SK-N-SH (cell line): ENCODE data around the gene TCL1B.

ENCODE experiments used
- FOXM1 ChIP-seq: IDR thresholded peaks from 2 replicates; pipeline ENCODE4 v1.4.0; 2012; ENCODE audit warnings: low read depth, mild to moderate bottlenecking
- MEF2A ChIP-seq: IDR thresholded peaks from 2 replicates; pipeline ENCODE4 v1.4.0; 2012; ENCODE audit warnings: low read depth, borderline replicate concordance
- POLR2AphosphoS5 ChIP-seq: IDR thresholded peaks from 2 replicates; pipeline ENCODE4 v1.6.1; 2012; ENCODE audit warnings: low read depth, low read length
- RAD21 ChIP-seq: IDR thresholded peaks from 2 replicates; pipeline ENCODE4 v1.6.1; 2012; ENCODE audit warnings: mild to moderate bottlenecking, low read length
- RFX5 ChIP-seq: IDR thresholded peaks from 2 replicates; pipeline ENCODE4 v1.6.1; 2012; ENCODE audit warnings: mild to moderate bottlenecking, improper control_type of control experiment, low read length
- SIN3A ChIP-seq: IDR thresholded peaks from 2 replicates; pipeline ENCODE4 v1.6.1; 2012; ENCODE audit warnings: low read depth, mild to moderate bottlenecking, low read length, moderate library complexity, borderline replicate concordance
- SMC3 ChIP-seq: IDR thresholded peaks from 2 replicates; pipeline ENCODE4 v1.6.1; 2012; ENCODE audit warnings: low read depth, low read length, improper control_type of control experiment
- TAF1 ChIP-seq: IDR thresholded peaks from 2 replicates; pipeline ENCODE4 v1.6.1; 2012; ENCODE audit warnings: low read depth, mild to moderate bottlenecking, low read length, moderate library complexity, borderline replicate concordance
- TEAD4 ChIP-seq: IDR thresholded peaks from 2 replicates; pipeline ENCODE4 v1.4.0; 2012; ENCODE audit warnings: mild to moderate bottlenecking, borderline replicate concordance; ENCODE audit not compliant: insufficient read depth
- TF ChIP-seq, protein P1 (sequence below): fragments of 200-600 bp; sonication (generic); IDR thresholded peaks from 2 replicates; pipeline ENCODE4 v1.6.1; 2017; ENCODE audit warnings: antibody characterized with exemption, mild to moderate bottlenecking, moderate library complexity
- TF ChIP-seq, protein P2 (sequence below): IDR thresholded peaks from 2 replicates; pipeline ENCODE4 v1.4.0; 2012; ENCODE audit warnings: low read depth
- TF ChIP-seq, protein P3 (sequence below): fragments of 150-350 bp; IDR thresholded peaks from 2 replicates; pipeline ENCODE4 v1.6.1; 2016; ENCODE audit warnings: mild to moderate bottlenecking, low read depth, low read length
- TF ChIP-seq, protein P4 (sequence below): IDR thresholded peaks from 2 replicates; pipeline ENCODE4 v1.4.0; 2012; ENCODE audit warnings: low read depth, borderline replicate concordance

DNA sequence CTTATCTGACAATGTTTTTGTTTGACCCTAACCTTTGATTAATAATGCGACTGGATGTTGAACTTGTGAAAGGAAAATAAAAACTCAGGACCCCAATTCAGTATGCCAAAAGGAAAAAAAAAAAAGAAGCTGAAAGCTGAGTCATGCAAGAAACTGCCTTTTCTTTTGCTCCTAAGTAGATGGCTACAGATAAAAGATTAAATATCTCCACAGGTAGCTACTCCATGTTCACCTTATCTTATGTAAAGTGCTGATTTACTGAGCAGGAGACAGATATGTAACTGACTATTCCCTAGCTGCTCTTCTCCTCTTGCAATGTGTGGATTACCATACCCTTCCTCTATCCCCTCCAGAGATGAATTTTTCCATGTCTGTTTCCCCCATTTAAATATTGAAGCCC is 30.8 kb upstream of the TCL1B start:
- no peak for TF ChIP-seq MEF2A
- no peak for TF ChIP-seq TEAD4
- TF ChIP-seq, protein P1, sequence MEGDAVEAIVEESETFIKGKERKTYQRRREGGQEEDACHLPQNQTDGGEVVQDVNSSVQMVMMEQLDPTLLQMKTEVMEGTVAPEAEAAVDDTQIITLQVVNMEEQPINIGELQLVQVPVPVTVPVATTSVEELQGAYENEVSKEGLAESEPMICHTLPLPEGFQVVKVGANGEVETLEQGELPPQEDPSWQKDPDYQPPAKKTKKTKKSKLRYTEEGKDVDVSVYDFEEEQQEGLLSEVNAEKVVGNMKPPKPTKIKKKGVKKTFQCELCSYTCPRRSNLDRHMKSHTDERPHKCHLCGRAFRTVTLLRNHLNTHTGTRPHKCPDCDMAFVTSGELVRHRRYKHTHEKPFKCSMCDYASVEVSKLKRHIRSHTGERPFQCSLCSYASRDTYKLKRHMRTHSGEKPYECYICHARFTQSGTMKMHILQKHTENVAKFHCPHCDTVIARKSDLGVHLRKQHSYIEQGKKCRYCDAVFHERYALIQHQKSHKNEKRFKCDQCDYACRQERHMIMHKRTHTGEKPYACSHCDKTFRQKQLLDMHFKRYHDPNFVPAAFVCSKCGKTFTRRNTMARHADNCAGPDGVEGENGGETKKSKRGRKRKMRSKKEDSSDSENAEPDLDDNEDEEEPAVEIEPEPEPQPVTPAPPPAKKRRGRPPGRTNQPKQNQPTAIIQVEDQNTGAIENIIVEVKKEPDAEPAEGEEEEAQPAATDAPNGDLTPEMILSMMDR: no peak
- no peak for TF ChIP-seq SMC3
- no peak for TF ChIP-seq RAD21
- no peak for TF ChIP-seq SIN3A
- no peak for TF ChIP-seq POLR2AphosphoS5
- no peak for TF ChIP-seq TAF1
- no peak for TF ChIP-seq FOXM1
- TF ChIP-seq, protein P2, sequence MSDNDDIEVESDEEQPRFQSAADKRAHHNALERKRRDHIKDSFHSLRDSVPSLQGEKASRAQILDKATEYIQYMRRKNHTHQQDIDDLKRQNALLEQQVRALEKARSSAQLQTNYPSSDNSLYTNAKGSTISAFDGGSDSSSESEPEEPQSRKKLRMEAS: no peak
- TF ChIP-seq RFX5: no peak
- TF ChIP-seq, protein P3, sequence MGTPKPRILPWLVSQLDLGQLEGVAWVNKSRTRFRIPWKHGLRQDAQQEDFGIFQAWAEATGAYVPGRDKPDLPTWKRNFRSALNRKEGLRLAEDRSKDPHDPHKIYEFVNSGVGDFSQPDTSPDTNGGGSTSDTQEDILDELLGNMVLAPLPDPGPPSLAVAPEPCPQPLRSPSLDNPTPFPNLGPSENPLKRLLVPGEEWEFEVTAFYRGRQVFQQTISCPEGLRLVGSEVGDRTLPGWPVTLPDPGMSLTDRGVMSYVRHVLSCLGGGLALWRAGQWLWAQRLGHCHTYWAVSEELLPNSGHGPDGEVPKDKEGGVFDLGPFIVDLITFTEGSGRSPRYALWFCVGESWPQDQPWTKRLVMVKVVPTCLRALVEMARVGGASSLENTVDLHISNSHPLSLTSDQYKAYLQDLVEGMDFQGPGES: no peak
- TF ChIP-seq, protein P4, sequence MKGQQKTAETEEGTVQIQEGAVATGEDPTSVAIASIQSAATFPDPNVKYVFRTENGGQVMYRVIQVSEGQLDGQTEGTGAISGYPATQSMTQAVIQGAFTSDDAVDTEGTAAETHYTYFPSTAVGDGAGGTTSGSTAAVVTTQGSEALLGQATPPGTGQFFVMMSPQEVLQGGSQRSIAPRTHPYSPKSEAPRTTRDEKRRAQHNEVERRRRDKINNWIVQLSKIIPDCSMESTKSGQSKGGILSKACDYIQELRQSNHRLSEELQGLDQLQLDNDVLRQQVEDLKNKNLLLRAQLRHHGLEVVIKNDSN: no peak
